Upper lobe of left lung (tissue), 6 donors: ENCODE results near the gene RSL1D1. TPM values are rescaled to one million over a fixed set of nuclear protein-coding genes. Genes with fewer than 3 reads are reported as not detected.
A peak's percentile ranks its signal among the peaks of the same experiment; 100 is the strongest.

Source experiments
- ATAC-seq, 2 donors: fragments of 200-7000 bp; cut with Tn5 transposase; one replicate each; pipeline ENCODE4 v1.9.1; 2022; ENCODE audit warnings: mild to moderate bottlenecking in 2 of 2, moderate library complexity in 2 of 2; ENCODE audit not compliant: low FRiP score in 2 of 2
- DNase-seq, 2 donors: peaks; one replicate each; pipeline ENCODE4 v3.0.0-alpha.2; 2019 to 2020
- H3K27ac ChIP-seq, 4 donors: fragments of 200-600 bp; sonication (generic); one replicate each; pipeline ENCODE4 v1.5.1; 2016 to 2019
- H3K27me3 ChIP-seq, 4 donors: fragments of 200-600 bp; sonication (generic); one replicate each; pipeline ENCODE4 v1.5.1; 2017 to 2019
- H3K36me3 ChIP-seq, 4 donors: fragments of 200-600 bp; sonication (generic); one replicate each; pipeline ENCODE4 v1.5.1; 2016 to 2019
- H3K4me1 ChIP-seq, 4 donors: fragments of 200-600 bp; sonication (generic); one replicate each; pipeline ENCODE4 v1.5.1; 2018 to 2019
- H3K4me3 ChIP-seq, 4 donors: fragments of 200-600 bp; sonication (generic); one replicate each; pipeline ENCODE4 v1.5.1; 2017 to 2019; ENCODE audit warnings: mild to moderate bottlenecking in 2 of 4, moderate library complexity in 1 of 4
- H3K9me3 ChIP-seq, 4 donors: fragments of 200-600 bp; sonication (generic); one replicate each; pipeline ENCODE4 v1.5.1; 2018 to 2019
- CTCF ChIP-seq, 6 experiments: fragments of 450-650 bp in 4 of 6; fragments of 200-600 bp in 2 of 6; sonication (generic) in 2 of 6; IDR thresholded peaks; one replicate each; pipeline ENCODE4 v1.5.1; 2016 to 2019; ENCODE audit warnings: antibody characterized with exemption in 6 of 6
- EP300 ChIP-seq, 4 donors: sonication (generic); formaldehyde crosslinking; IDR thresholded peaks; one replicate each; pipeline ENCODE4 v1.5.1; 2017; ENCODE audit warnings: antibody characterized with exemption in 4 of 4, control low read depth in 2 of 4
- POLR2A ChIP-seq, 4 donors: fragments of 450-650 bp; IDR thresholded peaks; one replicate each; pipeline ENCODE4 v1.5.1; 2016 to 2017; ENCODE audit warnings: antibody characterized with exemption in 4 of 4, mild to moderate bottlenecking in 2 of 4
- POLR2AphosphoS5 ChIP-seq, 2 donors: sonication (generic); formaldehyde crosslinking; IDR thresholded peaks; one replicate each; pipeline ENCODE4 v1.5.1; 2017; ENCODE audit warnings: antibody characterized with exemption in 2 of 2
- WGBS, 2 donors: methylation state at CpG; one replicate each; pipeline ENCODE4 v1.1.5; 2017 to 2018; 5-methylcytosine and 5-hydroxymethylcytosine counted together
- total RNA-seq, 6 donors: library from RNA; depleted of rRNA in 4 of 6; stranded (reverse); fragments of >200 nt in 4 of 6; gene quantifications; one replicate each; pipeline versions ENCODE4 v1.1.0 to v1.2.1, GENCODE V29; 2016 to 2021
- donor health status: DM: no; HTN: no; CAD: no; lungs with moderate emphysema.
- donor health status: DM: no; HTN: yes; CAD: no; lungs with severe emphysema.

Gene RSL1D1
- total RNA-seq, 6 donors from 2014 or later = 77.8 to 121 (median 108) TPM

GRCh38 chr16:11869353-11870228 lies 18.2 kb upstream of the RSL1D1 start:
- H3K4me3 ChIP-seq = no peak overlapping the region
- WGBS, 2 donors = 84 to 89% methylated on average over 8 of the region's 8 CpGs
- peaks cover 7 to 13% (median 10%) of the 10 kb centered on the region in 4 donors for H3K4me1 ChIP-seq
- H3K9me3 ChIP-seq = no peaks in the 10 kb centered on the region
- H3K27me3 ChIP-seq = no peaks in the 10 kb centered on the region
- ATAC-seq (no peak), DNase-seq (no peak)
- H3K27ac ChIP-seq = no peak overlapping the region
- H3K36me3 ChIP-seq = peaks cover 0 to 60% (median 26%) of the 10 kb centered on the region in 4 donors
- no peak for TF ChIP-seq POLR2A (IDR thresholded peaks at IDR 0.05)
- TF ChIP-seq POLR2AphosphoS5 (IDR thresholded peaks at IDR 0.05) = no peak
- no peak for TF ChIP-seq CTCF (IDR thresholded peaks at IDR 0.05)
- TF ChIP-seq EP300 (IDR thresholded peaks at IDR 0.05) = no peak

GRCh38 chr16:11868412-11868980 lies 17.2 kb upstream of the RSL1D1 start:
- 76 to 78% methylated on average over 2 of the region's 2 CpGs for WGBS, 2 donors
- DNase-seq (no peak), ATAC-seq (no peak)
- no peaks in the 10 kb centered on the region for H3K27me3 ChIP-seq
- peaks cover 7 to 13% (median 10%) of the 10 kb centered on the region in 4 donors for H3K4me1 ChIP-seq
- no peak overlapping the region for H3K4me3 ChIP-seq
- no peaks in the 10 kb centered on the region for H3K9me3 ChIP-seq
- peaks cover 0 to 49% (median 22%) of the 10 kb centered on the region in 4 donors for H3K36me3 ChIP-seq
- H3K27ac ChIP-seq = peak overlapping the region in 1 of 4 donors; percentile 17
- TF ChIP-seq CTCF (IDR thresholded peaks at IDR 0.05) (no peak), EP300 (IDR thresholded peaks at IDR 0.05) (no peak), POLR2A (IDR thresholded peaks at IDR 0.05) (no peak), POLR2AphosphoS5 (IDR thresholded peaks at IDR 0.05) (no peak)

- 92 to 97% methylated on average over 2 of the region's 2 CpGs for WGBS, 2 donors
- TF ChIP-seq CTCF (IDR thresholded peaks at IDR 0.05) = no peak
- TF ChIP-seq POLR2A (IDR thresholded peaks at IDR 0.05) = no peak
- TF ChIP-seq POLR2AphosphoS5 (IDR thresholded peaks at IDR 0.05) = no peak
- TF ChIP-seq EP300 (IDR thresholded peaks at IDR 0.05) = no peak
- ATAC-seq (no peak), DNase-seq (no peak)
- Histone ChIP-seq H3K36me3 (no peaks in the 10 kb centered on the region), H3K9me3 (no peaks in the 10 kb centered on the region), H3K4me1 (peaks cover 0 to 4% (median 2%) of the 10 kb centered on the region in 4 donors), H3K27ac (no peak overlapping the region), H3K4me3 (no peak overlapping the region), H3K27me3 (no peaks in the 10 kb centered on the region)
Observed at GRCh38 chr16:11862489-11862888, 11.1 kb upstream of the RSL1D1 start.

- Histone ChIP-seq H3K27ac (no peak overlapping the region), H3K4me3 (no peak overlapping the region), H3K27me3 (no peaks in the 10 kb centered on the region), H3K36me3 (no peaks in the 10 kb centered on the region), H3K4me1 (peaks cover 15 to 25% (median 18%) of the 10 kb centered on the region in 4 donors), H3K9me3 (no peaks in the 10 kb centered on the region)
- no peak for ATAC-seq
- DNase-seq = no peak
- WGBS, 2 donors = 85 to 96% methylated on average over 4 of the region's 4 CpGs
- TF ChIP-seq POLR2AphosphoS5 (IDR thresholded peaks at IDR 0.05) (no peak), EP300 (IDR thresholded peaks at IDR 0.05) (no peak), POLR2A (IDR thresholded peaks at IDR 0.05) (no peak), CTCF (IDR thresholded peaks at IDR 0.05) (no peak)
Observed at GRCh38 chr16:11857161-11857560, 5.8 kb upstream of the RSL1D1 start.
